Stimulated activated CD4-positive, alpha-beta T cell treated with anti-CD3 and anti-CD28 coated beads, Interleukin-1b, Interleukin-23, amount 100 ng/mL, for 4 hours (primary cell): ENCODE data around the gene PTPRN.
A peak's percentile ranks its signal among the peaks of the same experiment; 100 is the strongest.
"Not testable (repeated sequence)": the region's sequence is repeated elsewhere in the genome, so short reads cannot be mapped to it uniquely, and the experiment has no call there.

Source experiments
- DNase-seq, 2 donors: peaks; one replicate each; pipeline ENCODE4 v3.0.0-alpha.2; 2020; ENCODE audit warnings: low read depth in 2 of 2

Gene PTPRN

GRCh38 chr2:219270055-219270372, 39.2 kb downstream of the PTPRN start:
- no peak for DNase-seq

- no peak for DNase-seq
These were observed 39.7 kb downstream of the PTPRN start for GRCh38 chr2:219269362-219270054.

- no peak for DNase-seq
These were observed 40.9 kb downstream of the PTPRN start for GRCh38 chr2:219268294-219268693.

GRCh38 chr2:219266886-219267285, 42.3 kb downstream of the PTPRN start:
- DNase-seq, result no peak

- no peak for DNase-seq
These were observed 43.0 kb downstream of the PTPRN start for GRCh38 chr2:219266232-219266631.

GRCh38 chr2:219261024-219261855, 48.0 kb downstream of the PTPRN start:
- DNase-seq, result no peak

- not testable (repeated sequence) for DNase-seq
These were observed 50.3 kb downstream of the PTPRN start for GRCh38 chr2:219258942-219259341.

GRCh38 chr2:219254590-219255201, 54.5 kb downstream of the PTPRN start:
- DNase-seq, result peak in 1 of 2 donors; percentile 22

GRCh38 chr2:219253753-219254589, 55.2 kb downstream of the PTPRN start, which contains the start of gene TUBA4A:
TUBA4A (minus strand) TSS chr2:219253918; CDS start chr2:219253858, 60 bp downstream.
- DNase-seq, result peak; percentile 88 to 92

- DNase-seq, result peak in 1 of 2 donors; percentile 30
These were observed 56.1 kb downstream of the PTPRN start, which contains the start of gene TUBA4B for GRCh38 chr2:219252900-219253752. TUBA4B (plus strand) TSS chr2:219253243; CDS start chr2:219253408, 165 bp downstream.

GRCh38 chr2:219252570-219252899, 56.7 kb downstream of the PTPRN start:
- peak in 1 of 2 donors; percentile 33 for DNase-seq

- DNase-seq, result no peak
These were observed 57.1 kb downstream of the PTPRN start for GRCh38 chr2:219252084-219252483.

GRCh38 chr2:219251656-219252055, 57.5 kb downstream of the PTPRN start:
- no peak for DNase-seq

- DNase-seq, result no peak
These were observed 59.0 kb downstream of the PTPRN start for GRCh38 chr2:219250049-219250781.

GRCh38 chr2:219249203-219249980, 59.8 kb downstream of the PTPRN start:
- DNase-seq, result peak in 1 of 2 donors; percentile 8

- DNase-seq, result no peak
These were observed 60.4 kb downstream of the PTPRN start for GRCh38 chr2:219248845-219249202.

GRCh38 chr2:219247678-219248642, 61.2 kb downstream of the PTPRN start:
- peak; percentile 33 to 57 for DNase-seq

GRCh38 chr2:219246559-219246958, 62.6 kb downstream of the PTPRN start:
- DNase-seq, result no peak
